Epithelial cell of esophagus (primary cell): Measurements from ENCODE around the gene PTTG1IP.
A peak's percentile ranks its signal among the peaks of the same experiment; 100 is the strongest.

Experiments
- DNase-seq: peaks from one replicate; pipeline ENCODE4 v3.0.0; 2010; ENCODE audit warnings: low read depth
- H3K4me3 ChIP-seq: 2 replicates; pipeline ENCODE4 v1.5.1; 2011; ENCODE audit warnings: mild to moderate bottlenecking, low read length, control low read depth
- TF ChIP-seq, protein P1 (sequence below): IDR thresholded peaks from 2 replicates; pipeline ENCODE4 v1.5.1; 2011; ENCODE audit warnings: low read depth, mild to moderate bottlenecking, low read length, control low read depth, inconsistent platforms; ENCODE audit not compliant: insufficient read depth; ENCODE audit errors: missing control alignments

The PTTG1IP gene

DNA sequence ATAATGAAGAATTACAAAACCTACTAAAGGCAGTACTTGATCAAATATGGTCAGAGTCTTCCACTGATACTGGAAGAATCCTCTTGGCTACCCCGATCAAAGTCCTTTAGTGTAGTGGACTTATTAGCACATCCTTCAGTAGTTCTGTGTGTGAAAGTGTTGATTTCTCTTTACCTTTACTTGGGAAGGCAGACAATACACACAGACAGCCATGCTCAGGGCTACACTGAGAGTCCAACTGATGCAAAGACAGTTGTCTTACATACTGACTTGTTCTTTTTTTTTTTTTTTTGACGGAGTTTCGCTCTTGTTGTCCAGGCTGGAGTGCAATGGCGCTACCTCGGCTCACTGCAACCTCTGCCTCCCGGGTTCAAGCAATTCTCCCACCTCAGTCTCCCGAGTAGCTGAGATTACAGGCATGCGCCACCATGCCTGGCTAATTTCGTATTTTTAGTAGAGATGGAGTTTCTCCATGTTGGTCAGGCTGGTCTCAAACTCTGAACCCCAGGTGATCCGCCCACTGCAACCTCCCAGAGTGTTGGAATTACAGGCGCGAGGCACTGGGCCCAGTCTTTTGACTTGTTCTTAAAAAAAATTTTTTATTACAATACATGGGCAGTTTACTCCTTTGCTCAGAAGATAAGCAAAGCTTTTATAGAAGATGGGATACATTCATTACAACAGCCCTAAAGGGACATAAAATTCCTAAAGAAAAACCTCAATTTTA lies 3.5 kb upstream of the PTTG1IP start:
- H3K4me3 ChIP-seq = no peak overlapping the region
- TF ChIP-seq, protein P1, sequence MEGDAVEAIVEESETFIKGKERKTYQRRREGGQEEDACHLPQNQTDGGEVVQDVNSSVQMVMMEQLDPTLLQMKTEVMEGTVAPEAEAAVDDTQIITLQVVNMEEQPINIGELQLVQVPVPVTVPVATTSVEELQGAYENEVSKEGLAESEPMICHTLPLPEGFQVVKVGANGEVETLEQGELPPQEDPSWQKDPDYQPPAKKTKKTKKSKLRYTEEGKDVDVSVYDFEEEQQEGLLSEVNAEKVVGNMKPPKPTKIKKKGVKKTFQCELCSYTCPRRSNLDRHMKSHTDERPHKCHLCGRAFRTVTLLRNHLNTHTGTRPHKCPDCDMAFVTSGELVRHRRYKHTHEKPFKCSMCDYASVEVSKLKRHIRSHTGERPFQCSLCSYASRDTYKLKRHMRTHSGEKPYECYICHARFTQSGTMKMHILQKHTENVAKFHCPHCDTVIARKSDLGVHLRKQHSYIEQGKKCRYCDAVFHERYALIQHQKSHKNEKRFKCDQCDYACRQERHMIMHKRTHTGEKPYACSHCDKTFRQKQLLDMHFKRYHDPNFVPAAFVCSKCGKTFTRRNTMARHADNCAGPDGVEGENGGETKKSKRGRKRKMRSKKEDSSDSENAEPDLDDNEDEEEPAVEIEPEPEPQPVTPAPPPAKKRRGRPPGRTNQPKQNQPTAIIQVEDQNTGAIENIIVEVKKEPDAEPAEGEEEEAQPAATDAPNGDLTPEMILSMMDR = no peak
- DNase-seq = no peak

DNA sequence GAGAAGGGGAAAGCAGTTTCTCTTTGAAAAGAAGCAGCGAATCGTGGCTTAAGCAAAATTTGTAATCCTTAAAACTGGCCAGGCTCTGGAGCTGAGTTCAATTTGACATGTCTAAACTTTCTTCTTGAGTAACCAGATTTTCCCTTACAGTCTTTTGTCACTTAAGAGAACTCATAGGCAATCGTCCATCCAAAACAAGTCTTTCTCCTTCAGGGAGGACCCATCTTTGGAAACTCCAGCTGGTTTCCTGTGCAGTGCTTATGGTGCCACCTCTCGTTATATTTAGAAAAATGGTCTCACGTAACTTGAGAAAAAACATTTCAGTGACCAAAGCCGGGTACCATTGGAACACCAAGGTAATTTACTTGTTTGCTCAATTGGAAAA lies 1.8 kb upstream of the PTTG1IP start:
- peak overlapping the region; percentile 43 for H3K4me3 ChIP-seq
- TF ChIP-seq, protein P1 = peak; percentile 40
- DNase-seq = peak; percentile 77

DNA sequence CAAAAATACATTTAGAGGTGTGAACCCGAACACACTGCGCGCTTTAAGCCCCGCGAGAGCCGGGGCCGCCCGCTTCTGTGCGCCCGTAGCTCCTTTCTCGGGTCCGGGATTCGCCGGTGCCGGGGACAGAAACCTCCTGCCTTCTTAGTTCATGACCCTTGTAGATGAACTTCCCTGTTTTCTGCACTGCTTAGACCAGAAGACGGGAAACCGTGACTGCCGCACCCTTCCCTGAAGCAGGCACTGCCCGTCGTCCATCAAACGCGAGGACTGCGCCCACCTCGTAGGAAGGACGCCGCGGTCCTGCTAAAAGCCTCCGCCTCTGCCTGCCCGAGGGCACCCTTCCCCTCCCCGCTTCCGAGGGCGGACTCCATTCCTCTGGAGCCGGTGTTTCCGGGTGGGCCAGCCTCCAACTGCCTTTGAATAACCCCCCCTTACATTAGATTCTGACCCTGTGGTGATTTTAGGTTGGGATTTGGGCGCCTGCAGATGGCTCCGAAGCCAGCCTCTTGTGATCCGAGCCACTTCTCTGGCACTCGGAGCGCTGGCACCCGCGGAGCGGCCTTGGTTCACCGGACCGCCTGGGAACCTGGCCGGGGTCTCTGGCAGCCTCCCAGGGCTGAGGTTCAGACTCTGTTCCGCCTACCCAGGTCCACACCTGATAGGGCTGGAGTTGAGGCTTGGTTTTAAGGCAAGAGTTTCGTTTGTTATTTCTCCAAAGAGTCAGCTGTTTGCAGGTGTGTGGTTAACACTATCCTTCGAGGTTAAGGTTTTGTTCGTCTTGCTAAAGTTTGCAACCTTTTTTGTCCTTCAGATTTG lies 1.2 kb upstream of the PTTG1IP start:
- DNase-seq = peak; percentile 21
- peak overlapping the region; percentile 43 for H3K4me3 ChIP-seq
- TF ChIP-seq, protein P1 = no peak

DNA sequence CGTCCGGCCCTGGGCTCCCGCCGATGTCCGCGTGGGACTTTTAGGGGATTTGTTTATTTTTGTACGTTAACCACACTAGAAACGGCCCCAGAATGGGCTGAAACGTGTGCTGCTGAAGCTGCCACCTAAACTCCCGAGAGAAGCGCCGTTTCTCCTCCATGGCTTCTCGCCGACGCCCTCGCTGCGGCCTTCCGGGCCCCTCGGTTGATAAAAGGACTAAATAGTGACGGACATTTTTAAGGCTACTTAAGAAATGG lies 678 bp upstream of the PTTG1IP start:
- peak overlapping the region; percentile 43 for H3K4me3 ChIP-seq
- DNase-seq = no peak
- TF ChIP-seq, protein P1 = no peak

DNA sequence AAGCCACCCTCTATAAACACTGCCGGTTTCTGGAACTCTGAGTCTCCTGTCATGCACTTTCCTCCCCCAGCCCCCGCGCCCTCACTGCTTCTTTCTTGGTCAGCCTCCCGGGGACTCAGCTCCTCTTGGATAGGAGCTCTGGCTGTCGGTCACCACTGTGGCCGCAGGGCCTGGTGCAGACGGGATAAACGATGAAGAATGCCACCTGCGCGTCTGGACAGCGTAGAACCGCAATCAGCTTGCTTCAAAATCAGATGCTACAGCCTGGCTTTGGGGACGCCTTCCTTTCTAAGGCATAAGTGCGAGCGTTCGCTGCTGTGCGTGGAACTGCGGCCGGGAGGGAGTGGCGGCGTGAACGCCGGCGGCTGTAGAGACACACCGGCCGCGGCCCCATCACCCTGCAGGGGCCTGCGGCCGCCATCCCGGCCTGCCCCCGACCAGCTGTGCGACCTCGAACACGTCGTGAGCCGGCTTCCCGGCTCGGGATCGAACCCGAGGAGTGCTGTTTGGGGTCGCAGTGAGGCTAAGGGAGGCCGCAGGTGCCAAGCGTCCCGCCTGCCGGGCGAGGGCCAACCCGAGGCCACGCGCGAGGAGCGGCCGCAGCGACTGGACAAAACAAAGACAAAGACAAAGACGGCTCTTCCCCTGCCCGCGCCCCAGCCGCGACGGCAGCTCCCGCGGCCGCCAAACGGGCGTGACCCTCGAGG lies 688 bp downstream of the PTTG1IP start:
- DNase-seq = peak; percentile 24

DNA sequence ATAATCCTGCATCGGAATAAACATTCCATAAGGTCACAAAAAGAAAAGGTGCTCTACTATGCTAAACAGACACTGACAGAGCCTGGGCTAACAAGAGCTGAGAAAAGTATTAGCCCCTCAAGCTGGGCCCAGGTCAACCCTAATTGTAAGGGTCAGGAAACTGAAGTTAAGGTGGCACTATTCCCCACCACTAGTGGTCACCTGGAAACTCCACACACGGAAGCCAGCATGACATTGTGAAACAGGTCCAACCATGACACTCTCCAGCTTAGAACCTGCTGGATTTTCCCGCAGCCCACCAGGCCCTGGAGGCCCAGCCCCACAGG lies 1.2 kb downstream of the PTTG1IP start:
- peak; percentile 45 for DNase-seq
- TF ChIP-seq, protein P1 = no peak
- H3K4me3 ChIP-seq = peak overlapping the region; percentile 70

More for the DNA sequence above, 688 bp downstream of the PTTG1IP start:
- peak overlapping the region; percentile 70 for H3K4me3 ChIP-seq
- TF ChIP-seq, protein P1 = no peak
